GM21786 (cell line): ENCODE measurements around the gene EBNA1BP2.
"Not testable (repeated sequence)": the region's sequence is repeated elsewhere in the genome, so short reads cannot be mapped to it uniquely, and the experiment has no call there.

Source experiments
- ATAC-seq: cut with Tn5 transposase; IDR thresholded peaks from one replicate; pipeline ENCODE4 v1.9.1; 2021; ENCODE audit not compliant: unreplicated experiment

The EBNA1BP2 gene

DNA sequence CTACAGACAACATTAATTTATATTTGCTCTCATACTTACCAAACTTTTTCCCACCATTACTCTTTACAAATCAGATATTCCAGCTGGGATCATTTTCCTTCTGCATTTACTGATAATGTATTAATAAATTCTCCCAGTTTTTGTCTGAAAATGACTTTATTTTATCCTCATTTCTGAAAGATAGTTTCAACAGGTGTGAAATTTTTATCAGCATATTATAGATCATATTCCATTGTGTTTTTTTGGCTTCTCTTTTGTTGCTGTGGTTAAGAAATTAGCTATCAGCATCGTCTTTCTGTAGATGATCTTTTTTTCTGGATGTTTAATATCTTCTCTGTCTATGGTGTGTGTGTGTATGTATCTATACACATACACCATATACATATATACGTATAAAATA is 2.8 kb upstream of the EBNA1BP2 start:
- ATAC-seq, result no peak

DNA sequence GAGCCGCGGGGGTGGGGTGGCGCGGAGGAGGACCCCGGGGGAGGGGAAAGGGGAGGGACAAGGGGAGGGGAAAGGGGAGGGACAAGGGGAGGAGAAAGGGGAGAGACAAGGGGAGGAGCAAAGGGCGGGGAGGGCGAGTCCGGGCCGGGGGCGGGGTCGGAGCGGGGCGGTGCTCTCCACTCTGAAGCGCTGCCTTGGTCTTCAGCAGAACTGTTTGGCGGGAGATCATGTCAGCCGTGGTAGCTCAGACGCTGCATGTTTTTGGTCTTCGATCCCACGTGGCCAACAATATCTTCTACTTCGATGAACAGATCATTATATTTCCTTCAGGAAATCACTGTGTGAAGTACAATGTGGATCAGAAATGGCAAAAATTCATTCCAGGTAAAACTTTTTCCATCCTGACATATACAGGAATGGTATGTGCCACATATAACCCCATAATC is 460 bp upstream of the EBNA1BP2 start:
- ATAC-seq, result peak; percentile 37

DNA sequence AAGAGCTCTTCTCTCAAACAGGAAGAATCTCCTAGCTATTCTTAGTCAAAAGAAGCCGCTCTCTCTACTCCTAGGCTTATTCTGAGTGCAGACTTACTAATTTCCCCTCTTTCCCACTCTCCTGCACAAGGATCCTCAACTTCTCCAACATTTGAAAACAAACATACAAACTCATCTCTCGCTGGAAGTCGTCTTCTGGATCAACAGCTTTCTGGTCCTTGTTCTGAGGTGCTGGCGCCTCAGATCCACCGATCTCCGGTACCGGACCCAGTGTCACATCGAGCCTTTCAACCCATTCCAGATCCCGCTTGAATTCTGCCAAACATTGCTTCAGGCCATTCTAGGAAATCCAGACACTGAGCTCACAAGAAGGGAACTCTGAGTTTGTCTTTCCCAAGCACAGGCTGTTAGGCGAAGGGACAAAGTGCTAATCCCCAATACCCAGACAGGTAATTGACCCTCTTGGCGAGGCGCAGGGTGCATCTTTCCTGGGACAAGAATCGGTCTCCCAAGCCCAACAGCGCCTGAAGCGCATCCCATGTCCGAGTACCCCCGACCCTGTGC is 696 bp downstream of the EBNA1BP2 start:
- ATAC-seq, result no peak

DNA sequence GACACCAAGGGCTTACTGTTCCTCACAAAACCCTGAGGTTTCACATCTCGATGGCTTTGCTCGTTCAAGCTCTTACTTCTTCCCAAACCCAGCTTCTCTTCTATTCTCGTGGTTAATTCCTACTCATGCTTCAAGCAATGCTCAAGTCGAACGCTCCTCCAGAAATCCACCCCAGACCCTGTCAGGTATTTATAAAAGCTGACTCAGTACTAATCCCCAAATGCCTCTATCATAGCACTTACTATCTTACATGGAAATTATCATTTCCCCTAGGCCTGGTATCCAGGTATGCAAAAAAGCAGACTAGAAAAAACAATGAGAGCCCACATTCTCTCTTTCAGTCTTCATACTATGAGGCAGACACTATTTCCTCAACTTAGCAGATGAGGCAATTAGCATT is 6.3 kb downstream of the EBNA1BP2 start:
- no peak for ATAC-seq

DNA sequence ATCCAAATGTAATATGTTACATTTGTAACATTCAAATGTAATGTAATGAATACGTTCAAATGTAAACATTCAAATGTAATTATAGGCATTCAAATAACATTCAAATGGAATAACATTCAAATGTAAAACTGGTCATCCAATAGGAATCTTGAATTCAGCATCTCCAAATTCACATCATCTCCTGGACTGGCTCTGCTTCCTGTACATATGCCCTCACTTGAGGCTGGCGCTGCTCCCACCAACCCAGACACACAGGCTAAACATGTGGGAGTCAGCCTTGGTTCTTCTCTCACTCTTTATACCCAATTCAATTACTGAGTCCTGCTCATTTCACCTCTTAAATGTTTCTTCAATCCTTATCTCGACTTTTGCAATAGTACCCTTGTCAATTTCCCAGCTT is 6.9 kb downstream of the EBNA1BP2 start:
- ATAC-seq, result no peak

DNA sequence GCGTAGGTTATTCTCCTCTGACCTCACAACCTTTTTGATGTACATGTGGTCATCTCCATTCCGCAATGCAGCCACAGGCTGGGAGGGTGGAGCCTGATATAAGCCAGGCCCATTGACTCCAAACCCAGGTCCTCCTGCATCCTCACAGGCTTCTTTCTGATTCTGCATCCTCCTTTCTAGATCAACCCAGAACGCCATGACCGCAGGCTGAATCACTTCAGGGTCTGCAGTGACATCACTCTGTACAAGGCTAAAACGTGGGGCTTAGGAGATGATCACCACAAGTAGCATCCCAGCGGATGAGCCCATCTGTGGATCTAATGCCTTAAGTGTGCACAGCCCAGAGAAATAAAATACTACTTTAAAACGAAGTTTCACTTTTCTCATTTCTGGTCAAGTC is 16.1 kb downstream of the EBNA1BP2 start:
- no peak for ATAC-seq

DNA sequence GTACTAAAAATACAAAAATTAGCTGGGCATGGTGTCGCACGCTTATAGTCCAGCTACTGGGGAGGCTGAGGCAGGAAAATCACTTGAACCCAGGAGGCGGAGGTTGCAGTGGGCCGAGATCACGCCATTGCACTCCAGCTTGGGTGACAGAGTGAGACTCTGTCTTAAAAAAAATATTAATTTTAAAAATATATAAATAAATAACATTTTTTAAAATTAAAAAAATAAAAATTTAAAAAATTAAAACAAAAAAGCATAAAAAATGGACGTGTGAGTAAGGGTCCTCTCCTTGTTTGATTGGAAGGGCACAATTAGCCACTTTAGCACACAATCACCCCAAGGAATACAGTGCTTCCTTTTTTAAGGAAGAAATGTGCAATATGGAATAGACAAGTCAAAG is 18.6 kb downstream of the EBNA1BP2 start:
- no peak for ATAC-seq

DNA sequence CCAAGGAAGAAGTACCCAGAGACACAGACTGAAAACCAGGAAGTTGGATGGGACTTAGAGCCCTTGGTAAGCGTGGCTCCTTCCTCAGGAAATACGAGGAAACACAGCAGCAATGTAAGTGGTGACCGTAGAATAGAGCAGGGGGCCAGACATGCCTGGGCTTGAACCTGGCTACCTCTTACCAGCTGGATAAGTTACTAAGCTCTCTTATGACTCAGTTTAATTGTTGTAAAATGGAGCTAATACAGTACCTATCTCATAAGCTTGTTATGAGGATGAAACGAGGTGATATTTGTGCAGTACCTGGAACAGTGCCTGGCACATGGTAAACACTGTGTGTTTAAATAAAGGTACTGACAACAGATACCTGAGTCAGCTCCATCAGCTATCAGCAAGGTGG is 19.2 kb downstream of the EBNA1BP2 start:
- ATAC-seq, result no peak

DNA sequence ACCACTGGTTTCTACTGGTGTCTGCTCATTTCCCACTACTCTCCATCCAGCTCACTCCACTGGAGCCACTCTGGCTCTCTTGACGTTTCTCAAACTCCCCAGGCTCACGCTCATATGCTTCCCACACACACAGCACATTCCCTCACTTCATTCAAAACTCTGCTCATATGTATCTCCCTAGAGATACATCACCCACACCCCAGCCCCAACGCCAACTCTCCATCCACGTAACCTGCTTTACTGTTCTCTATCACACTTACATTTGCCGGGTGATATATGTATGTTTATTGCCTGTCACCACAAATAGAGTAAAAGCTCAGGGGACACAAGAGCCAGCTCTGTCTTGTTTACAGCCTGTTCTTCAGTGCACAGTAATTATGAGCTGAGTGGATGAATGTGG is 22.2 kb downstream of the EBNA1BP2 start:
- no peak for ATAC-seq

DNA sequence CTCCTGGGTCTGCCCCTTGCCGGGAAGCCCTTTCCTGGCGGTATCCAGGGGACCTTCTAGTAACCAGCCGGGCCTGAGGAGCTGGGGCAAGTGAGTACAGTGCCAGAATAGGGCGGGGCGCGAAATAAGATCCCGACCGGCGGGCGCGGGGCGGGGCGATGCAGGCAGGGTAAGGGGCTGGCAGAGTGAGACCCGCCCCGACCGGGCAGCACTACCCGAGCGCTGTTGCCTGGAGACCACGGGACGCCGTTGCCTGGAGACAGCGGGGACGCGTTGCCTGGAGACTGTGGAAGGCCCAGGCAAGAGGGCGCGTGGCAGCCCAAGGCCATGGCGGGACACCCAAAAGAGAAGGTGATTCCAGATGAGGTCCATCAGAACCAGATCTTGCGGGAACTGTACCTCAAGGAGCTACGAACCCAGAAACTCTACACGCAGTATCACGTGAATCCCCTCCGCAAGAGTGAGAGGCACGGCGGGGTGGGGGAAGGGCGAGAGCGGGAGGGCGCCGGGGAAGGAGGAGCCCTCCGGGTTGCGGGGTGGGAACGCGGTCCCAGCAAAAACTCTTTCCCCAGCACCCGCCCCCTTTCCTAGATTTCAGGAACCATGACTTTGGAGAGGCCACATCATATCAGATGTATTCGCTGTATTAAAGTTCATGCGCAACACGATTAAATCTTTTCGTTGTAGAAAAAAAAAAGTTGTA is 24.3 kb downstream of the EBNA1BP2 start:
- ATAC-seq, result no peak

DNA sequence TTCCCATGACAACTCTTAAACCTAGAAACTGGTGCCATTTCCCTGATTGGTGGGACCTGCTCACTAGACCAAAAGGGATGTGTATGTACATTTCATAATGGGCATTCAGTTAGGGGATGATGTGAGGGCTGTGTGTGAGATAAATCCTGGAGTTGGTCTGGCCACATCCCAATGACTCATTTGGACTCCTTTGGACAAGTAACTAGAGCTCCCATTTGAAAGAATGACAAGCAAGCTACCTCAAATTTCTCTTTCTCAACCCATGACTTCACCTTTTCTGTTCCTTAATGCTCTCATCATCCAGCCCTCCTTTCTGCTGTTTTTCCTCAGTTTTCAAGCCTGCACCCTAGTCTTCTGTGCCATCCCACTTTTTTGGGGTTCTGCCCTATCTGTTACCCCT is 27.9 kb downstream of the EBNA1BP2 start:
- no peak for ATAC-seq

DNA sequence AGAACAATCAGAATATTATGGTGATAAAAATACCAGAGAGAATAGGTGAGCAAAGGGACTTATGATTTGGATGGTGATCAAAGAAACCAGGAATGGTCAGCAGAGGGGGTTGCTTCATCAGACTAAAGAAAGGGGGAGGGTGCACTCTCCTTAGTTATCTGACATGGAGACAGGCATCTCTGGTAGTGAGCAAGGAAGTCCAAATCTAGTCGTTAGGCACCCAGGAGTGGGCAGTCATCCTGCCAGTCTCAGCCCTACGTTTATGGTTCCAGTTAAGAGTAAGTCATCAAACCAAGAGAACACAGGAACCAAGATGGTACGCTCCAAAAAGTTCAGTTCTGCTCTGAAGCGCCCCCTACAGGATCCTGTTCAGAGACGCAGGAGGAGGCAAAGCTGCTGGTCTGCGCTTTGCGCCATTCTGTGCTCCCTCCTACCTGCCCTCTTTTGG is 28.6 kb downstream of the EBNA1BP2 start:
- ATAC-seq, result no peak

DNA sequence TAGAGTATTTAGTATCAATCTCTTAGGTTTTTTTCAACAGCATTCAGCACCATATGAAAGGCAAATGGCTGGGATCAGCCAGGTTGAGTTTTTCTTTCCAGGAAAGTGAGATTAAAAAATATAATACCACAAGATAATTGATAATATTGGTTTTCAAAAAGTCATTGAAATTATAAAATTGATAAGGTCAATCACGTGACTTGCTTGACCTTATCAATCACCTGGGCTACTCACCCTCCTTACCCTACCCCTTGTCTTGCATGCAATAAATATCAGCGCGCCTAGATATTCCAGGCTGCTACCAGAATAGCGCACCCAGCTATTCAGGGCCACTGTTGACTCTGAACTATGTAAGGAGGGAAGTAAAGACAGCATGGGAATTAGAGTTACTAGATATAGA is 31.5 kb downstream of the EBNA1BP2 start:
- ATAC-seq, result no peak

DNA sequence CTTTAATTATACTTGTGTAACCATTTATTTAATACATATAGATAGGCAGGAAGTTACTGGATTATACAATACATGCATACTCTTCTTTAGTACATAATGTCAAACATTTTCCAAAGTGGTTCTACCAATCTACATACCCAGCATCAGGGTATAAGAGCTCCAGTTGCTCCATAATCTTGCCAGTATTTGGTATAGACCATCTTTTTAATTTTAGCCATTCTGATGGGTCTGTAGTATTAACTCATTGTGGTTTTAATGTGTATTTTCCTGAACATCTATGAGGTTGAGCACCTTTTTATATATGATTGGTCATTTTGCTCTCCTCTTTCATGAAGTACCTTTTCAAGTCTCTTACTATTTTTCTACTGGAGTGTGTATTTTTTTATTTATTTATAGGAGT is 32.1 kb downstream of the EBNA1BP2 start:
- ATAC-seq, result no peak

DNA sequence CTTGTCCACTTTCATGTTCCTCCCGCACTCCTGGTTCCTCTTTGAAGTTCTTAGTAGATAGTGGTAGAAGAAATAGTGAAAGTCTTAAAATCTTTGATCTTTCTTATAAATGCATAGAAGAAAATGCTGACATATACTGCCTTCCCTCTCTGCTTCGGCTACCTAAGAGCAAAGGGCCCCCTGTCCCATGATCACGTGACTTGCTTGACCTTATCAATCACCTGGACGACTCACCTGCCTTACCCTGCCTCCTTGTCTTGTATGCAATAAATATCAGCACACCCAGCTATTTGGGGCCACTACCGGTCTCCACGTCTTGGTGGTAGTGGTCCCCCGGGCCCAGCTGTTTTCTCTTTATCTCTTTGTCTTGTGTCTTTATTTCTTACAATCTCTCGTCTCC is 32.8 kb downstream of the EBNA1BP2 start:
- not testable (repeated sequence) for ATAC-seq

DNA sequence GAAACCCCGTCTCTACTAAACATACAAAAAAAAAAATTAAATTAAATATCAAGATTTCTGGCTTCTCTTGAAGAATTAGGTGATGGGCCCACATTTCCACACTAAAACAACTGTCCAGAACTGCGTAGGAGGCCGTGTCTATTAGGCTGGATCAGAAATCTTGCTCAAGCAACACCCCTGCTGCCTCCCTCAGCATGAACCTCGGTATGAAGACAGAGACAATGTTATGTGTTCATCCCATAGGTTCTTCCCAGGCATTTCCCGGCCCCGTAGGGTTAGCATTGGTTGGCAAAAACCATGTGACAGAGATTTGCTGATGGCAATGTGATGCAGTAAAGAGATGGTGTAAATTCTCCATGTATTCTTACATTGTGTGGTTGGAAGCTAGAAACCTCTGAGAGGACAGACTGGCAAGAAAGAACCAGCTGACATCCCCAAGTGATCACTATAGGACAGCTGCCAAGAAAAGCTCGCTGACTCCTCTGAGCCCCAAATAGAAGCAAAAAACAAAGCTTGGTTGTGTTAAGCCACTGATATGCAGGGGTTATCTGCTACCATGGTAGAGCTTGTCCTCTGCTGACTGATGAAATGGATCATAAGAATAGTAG is 34.5 kb downstream of the EBNA1BP2 start:
- ATAC-seq, result no peak

DNA sequence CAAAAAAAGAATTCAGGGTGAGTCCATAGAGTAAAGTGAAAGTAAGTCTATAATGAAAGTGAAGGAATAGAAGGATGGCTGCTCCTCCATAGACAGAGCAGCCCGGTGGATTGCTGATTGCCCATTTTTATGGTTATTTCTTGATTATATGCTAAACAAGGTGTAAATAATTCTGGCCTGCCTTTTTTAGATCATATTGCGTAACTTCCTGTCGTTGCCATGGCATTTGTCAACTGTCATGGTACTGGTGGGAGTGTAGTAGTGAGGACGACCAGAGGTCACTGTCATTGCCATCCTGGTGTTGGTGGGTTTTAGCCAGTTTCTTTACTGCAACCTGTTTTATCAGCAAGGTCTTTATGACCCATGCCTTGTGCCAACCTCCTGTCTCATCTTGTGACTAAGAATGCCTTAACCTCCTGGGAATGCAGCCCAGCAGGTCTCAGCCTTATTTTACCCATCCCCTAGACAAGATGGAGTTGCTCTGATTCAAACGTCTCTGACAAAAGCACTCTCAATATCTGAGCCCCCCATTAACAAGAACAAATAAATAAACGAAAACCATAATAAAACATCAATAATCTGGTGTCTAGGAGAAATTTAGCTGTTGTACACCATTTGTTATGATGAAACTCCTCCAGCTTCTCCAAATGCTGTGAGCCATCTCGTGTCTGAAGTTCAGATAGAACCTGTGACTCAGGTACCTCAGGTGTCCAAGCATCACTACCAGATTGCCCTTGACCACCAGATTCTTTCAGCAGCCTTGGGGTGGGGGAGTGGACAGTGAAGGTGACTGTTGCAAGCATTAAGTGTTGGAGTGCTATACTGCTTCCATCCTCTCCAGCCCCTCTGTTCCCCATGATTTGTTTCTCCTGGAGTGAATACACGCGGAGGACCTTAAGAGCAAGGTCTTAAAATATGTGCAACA is 36.0 kb downstream of the EBNA1BP2 start:
- no peak for ATAC-seq

DNA sequence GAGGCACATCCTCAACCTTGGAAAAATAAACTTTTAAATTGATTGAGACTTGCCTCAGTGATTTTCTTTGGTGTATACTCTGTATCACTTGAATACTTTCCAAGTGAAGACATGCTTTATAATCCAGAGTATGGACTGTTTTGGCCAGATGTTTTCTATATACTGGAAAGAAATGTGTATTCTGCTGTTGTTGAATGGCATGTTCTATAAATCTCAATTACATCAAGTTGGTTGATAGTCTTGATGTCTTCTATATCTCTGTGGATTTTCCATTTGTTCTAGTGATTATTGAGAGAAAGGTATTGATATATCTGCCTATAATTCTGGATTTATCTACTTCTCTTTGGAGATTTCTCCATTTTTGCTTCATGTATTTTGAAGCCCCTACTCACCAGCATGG is 37.5 kb downstream of the EBNA1BP2 start:
- ATAC-seq, result no peak

DNA sequence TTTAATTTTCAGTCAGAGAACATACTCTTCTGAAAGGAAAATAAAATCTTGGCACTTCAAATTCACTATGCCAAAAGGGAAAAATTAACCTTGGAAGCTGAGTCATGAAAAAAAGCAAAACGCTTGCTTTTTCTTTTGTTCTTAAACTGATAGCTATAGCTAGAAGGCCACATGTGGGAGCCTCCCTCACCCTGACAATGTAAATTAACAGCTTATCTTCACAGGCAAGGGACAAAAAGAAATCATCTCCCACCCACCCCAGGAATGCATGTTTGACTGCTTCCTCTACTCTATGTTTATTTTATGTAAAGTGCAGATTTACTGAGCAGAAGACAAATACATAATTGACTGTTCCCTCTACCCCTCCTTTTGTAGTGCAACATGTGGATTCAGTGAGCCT is 38.0 kb downstream of the EBNA1BP2 start:
- ATAC-seq, result no peak

DNA sequence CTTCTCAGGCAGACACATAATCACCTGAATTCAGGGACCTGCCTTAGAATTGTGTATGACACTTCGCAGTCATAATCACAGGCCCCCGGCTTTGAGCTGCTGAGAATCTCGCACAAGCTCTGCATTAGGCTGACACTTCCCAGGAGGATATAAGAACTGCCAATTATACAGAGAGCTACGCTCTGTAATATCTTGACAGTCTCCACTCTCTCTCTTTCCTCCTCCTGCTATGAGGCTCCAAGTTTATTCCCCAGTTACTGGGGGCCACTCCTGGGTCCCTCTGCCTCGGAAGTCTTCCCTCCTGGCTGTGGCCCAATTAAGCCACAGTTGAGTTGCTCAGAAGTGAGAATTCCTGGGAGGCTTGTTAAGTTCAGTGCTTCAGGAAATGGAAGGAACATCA is 42.7 kb downstream of the EBNA1BP2 start:
- no peak for ATAC-seq

DNA sequence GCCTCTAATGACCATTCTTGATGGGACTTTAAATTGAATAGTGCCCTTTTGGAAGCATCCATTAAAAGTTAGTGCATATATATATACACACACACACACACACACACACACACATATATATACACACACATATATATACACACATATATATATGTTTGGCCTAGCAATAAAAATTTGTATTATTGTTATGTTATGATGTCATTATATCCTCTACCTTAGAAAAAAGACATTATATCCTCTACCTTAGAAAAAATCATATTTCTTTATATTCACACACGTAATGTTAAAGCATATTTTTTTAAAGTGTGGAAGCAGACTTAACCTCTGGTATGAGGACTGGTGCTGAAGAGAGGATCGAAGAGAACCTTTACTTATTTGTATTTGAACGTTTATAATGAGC is 43.3 kb downstream of the EBNA1BP2 start:
- no peak for ATAC-seq

DNA sequence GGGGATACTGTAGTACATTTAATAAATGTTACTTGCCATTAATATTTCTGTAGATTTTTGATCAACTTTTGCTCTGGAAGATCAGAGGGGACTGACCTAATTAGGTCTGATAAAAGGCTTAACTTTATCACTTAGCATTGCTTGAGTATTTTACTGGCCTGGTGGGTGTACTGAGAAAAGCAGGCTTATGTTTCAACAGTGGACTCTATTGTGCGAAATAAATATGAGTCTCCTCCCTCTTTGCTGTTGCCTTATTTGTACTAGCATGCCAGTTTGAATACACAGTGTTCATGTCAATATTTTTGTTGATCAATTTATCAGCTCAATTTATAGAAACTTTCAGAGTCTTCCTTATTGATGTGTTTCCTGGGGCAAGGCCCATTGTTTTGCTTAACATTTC is 49.1 kb downstream of the EBNA1BP2 start:
- no peak for ATAC-seq
